BJ (cell line): ENCODE results near the gene SPIB. TPM values are rescaled to one million over a fixed set of nuclear protein-coding genes. Genes with fewer than 3 reads are reported as not detected.
A peak's percentile ranks its signal among the peaks of the same experiment; 100 is the strongest.
"Not testable (repeated sequence)": the region's sequence is repeated elsewhere in the genome, so short reads cannot be mapped to it uniquely, and the experiment has no call there.

Source experiments
- CTCF ChIA-PET: fragments of 350-600 bp; formaldehyde crosslinking; extraction: SDS; loops from one replicate; lab custom pipeline; 2021; ENCODE audit warnings: antibody characterized with exemption, inconsistent platforms; lab: Yijun Ruan, JAX
- POLR2A ChIA-PET: fragments of 300-600 bp; sonication (Branson Sonifier 250); formaldehyde crosslinking; extraction: SDS; loops from one replicate; lab custom pipeline; 2021; ENCODE audit warnings: antibody characterized with exemption; lab: Charles Lee
- DNase-seq: peaks from one replicate; pipeline ENCODE4 v3.0.0-alpha.2; 2011; ENCODE audit warnings: low read depth
- H3K27me3 ChIP-seq: 2 replicates; pipeline ENCODE4 v1.6.0; 2011; ENCODE audit warnings: low read length; ENCODE audit not compliant: control insufficient read depth, insufficient read depth
- H3K36me3 ChIP-seq: 2 replicates; pipeline ENCODE4 v1.5.1; 2011; ENCODE audit warnings: low read length; ENCODE audit not compliant: control insufficient read depth, insufficient read depth
- H3K4me3 ChIP-seq: 2 replicates; pipeline ENCODE4 v1.5.1; 2011; ENCODE audit warnings: low read depth, mild to moderate bottlenecking, control low read depth, low read length
- CTCF ChIP-seq: IDR thresholded peaks from 2 replicates; pipeline ENCODE4 v1.5.1; 2011; ENCODE audit warnings: low read depth, mild to moderate bottlenecking, control low read depth, inconsistent platforms, low read length, moderate library complexity; ENCODE audit not compliant: insufficient read depth
- polyA plus RNA-seq: library from polyadenylated mRNA; depleted of rRNA; stranded (reverse); fragments of >200 nt; gene quantifications from 2 replicates; pipeline ENCODE4 v1.2.3, GENCODE V29; 2011

SPIB gene
- polyA plus RNA-seq, 1 experiment = not detected

- no peak overlapping the region for H3K4me3 ChIP-seq
- POLR2A ChIA-PET = no interaction called here
- H3K27me3 ChIP-seq = no peaks in the 10 kb centered on the region
- no peaks in the 10 kb centered on the region for H3K36me3 ChIP-seq
- no peak for TF ChIP-seq CTCF
- CTCF ChIA-PET = interaction anchor here (1.1 to 7.8 kb wide), 3 partner anchors 98 to 112 kb away, joined by 4 to 82 read pairs (median 79); partner anchors contain the start of gene NAPSA
- DNase-seq = no peak
Observed at GRCh38 chr19:50465000-50465399, 46.3 kb downstream of the SPIB start.

DNA sequence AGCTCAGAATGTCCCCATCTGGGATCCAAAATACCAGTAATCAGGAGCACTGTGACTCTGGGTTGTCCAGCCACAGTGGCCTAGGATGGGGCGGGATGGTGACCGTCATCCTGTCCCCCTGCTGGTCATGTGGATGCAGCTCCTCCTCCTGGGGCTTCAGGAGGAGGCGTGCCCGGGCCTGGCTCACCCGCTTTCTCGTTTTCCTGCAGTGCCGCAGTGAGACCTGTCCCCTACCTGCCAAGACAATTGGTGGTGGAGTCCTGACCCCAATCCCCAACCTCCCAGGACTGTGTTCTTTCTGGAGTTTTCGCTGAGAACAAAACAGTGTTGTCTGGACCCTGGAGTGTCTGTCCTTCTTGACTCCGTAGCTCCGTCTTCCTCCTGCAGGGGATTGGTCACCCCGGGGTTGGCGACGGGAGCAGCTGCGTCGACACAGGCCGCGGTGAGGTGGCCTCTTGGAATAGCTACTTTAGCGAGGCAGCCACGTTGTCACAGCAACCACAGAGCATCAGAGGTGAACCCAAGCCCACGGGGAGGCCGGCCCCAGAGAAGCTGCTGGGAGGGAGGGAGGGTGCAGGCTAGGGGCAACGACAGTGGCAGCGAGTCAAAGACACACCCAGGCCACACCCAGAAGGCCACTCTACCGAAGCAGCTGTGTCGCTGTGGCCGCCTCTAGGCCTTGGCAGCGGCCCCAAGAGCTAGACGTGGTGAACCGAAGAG, 47.4 kb downstream of the SPIB start:
- DNase-seq = no peak
- ChIA-PET CTCF (interaction anchor here (0.7 to 7.8 kb wide), 6 partner anchors 8 to 114 kb away, joined by 3 to 82 read pairs (median 6); partner anchors contain the start of gene NAPSA), POLR2A (no interaction called here)
- Histone ChIP-seq H3K27me3 (no peaks in the 10 kb centered on the region), H3K36me3 (no peaks in the 10 kb centered on the region), H3K4me3 (no peak overlapping the region)
- peak; percentile 38 for TF ChIP-seq CTCF

GRCh38 chr19:50466706-50467039, 47.9 kb downstream of the SPIB start:
- POLR2A ChIA-PET = no interaction called here
- Histone ChIP-seq H3K4me3 (no peak overlapping the region), H3K27me3 (no peaks in the 10 kb centered on the region), H3K36me3 (no peaks in the 10 kb centered on the region)
- CTCF ChIA-PET = interaction anchor here (0.7 to 7.8 kb wide), 5 partner anchors 8 to 110 kb away, joined by 3 to 82 read pairs (median 8); partner anchors contain the start of gene NAPSA
- no peak for TF ChIP-seq CTCF
- no peak for DNase-seq

DNA sequence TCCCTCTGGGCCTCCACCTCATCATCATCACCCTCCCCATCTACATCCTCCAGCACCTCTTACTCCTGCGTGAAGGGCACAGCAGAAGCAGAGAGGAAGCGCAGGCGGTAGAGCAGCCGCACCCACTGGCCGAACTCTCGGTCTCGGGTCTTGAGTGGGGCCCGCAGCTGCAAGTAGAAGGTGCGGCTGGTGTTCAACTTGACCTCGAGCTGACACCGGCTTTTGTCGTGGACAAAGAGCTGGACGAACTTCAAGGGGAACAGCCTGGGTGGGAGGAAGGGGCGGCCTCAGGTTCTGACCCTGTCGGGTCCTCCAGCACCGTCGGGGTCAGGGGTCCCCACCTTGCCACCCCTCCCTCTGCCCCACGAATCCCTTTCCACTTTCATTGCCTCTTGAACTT, 48.8 kb downstream of the SPIB start:
- TF ChIP-seq CTCF = no peak

DNA sequence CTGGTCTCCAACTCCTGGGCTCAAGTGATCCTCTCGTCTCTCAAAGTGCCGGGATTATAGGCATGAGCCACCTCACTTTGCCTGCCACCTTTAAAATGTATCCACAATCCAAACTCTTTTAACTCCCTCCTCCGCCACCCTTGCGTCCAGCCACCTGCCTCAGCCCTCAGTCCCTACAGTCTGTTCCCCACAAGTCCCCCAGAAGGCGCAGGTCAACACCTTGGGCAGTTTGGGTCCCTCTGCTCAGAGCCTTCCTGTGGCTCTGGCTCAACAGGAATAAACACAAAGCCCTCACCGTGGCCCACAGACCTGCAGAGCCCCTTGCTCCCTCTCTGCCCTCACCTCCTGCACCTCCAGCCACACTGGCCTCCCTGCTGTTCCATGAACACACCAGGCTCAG, 50.1 kb downstream of the SPIB start:
- DNase-seq = no peak
- Histone ChIP-seq H3K36me3 (no peaks in the 10 kb centered on the region), H3K27me3 (no peaks in the 10 kb centered on the region), H3K4me3 (no peak overlapping the region)
- ChIA-PET POLR2A (no interaction called here), CTCF (no interaction called here)
- no peak for TF ChIP-seq CTCF

More for the DNA sequence above, 48.8 kb downstream of the SPIB start:
- H3K36me3 ChIP-seq = no peaks in the 10 kb centered on the region
- POLR2A ChIA-PET = no interaction called here
- no peak overlapping the region for H3K4me3 ChIP-seq
- no peak for DNase-seq
- no peaks in the 10 kb centered on the region for H3K27me3 ChIP-seq
- CTCF ChIA-PET = interaction anchor here (0.9 to 7.8 kb wide), 2 partner anchors 99 to 111 kb away, joined by 3 to 79 read pairs; no protein-coding TSS in a partner anchor

DNA sequence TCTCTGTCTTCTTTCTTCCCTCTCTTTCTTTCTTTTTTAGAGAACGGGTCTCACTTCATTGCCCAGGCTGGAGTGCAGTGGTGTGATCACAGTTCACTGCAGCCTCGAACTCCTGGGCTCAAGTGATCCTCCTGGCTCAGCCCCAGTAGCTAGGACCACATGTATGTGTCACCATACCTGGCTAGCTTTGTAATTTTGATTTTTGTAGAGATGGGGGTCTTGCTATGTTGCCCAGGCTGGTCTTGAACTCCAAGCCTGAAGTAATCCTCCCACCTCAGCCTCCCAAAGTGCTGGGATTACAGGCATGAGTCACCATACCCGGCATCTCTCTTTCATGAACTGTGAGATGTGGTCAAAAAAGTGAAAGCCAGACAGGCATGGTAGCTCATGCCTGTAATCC, 54.6 kb downstream of the SPIB start:
- CTCF ChIA-PET = interaction anchor here (1.0 to 1.5 kb wide), 3 partner anchors 13 to 310 kb away, joined by 4 to 6 read pairs (median 4); no protein-coding TSS in a partner anchor
- H3K4me3 ChIP-seq, DNase-seq, H3K36me3 ChIP-seq, POLR2A ChIA-PET, H3K27me3 ChIP-seq: not testable (repeated sequence)
